ENCODE measurements around the gene WFIKKN2. TPM values are rescaled to one million over a fixed set of nuclear protein-coding genes. Genes with fewer than 3 reads are reported as not detected.

WFIKKN2 gene
- total and polyA plus RNA-seq, 10 of the 15 experiments (the other 5 are each of a cell fraction or from before 2014, with no cell fraction given): 0.06 TPM; not detected in 9

DNA sequence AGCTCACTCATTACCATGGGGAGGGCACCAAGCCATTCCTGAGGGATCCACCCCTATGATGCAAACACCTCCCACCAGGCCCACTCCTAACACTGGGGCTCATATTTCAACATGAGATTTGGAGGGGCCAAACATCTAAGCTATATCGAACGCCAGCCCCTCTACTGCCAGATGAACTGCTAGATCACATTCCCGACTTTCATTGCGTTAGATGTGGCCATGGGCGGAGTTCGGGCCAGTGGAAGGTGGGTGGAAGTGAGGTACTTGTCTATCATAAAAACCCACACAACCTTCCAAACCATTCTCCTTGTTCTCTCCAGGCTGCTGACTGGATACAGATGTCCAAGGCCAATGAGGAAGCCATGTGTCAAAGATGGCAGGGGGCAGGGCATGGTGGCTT, 41.0 kb upstream of the WFIKKN2 start:
- Histone ChIP-seq H3K27ac (ENCODE audit: control insufficient read depth, insufficient read depth) (no peak overlapping the region), H3K4me2 (ENCODE audit: control insufficient read depth, insufficient read depth) (no peak overlapping the region), H4K20me1 (ENCODE audit: control insufficient read depth, insufficient read depth) (no peaks in the 10 kb centered on the region), H3K4me1 (ENCODE audit: control insufficient read depth, insufficient read depth, low read length) (no peaks in the 10 kb centered on the region), H3K4me3 (no peak overlapping the region), H2AFZ (ENCODE audit: control insufficient read depth, low read depth, low read length) (no peak overlapping the region), H3K9ac (ENCODE audit: control insufficient read depth, insufficient read depth, low read length) (no peak overlapping the region), H3K36me3 (ENCODE audit: control insufficient read depth in 2 of 2, insufficient read depth in 2 of 2, low read length in 1 of 2) (no peaks in the 10 kb centered on the region), H3K27me3 (replicated peaks in 1 of 2; ENCODE audit: control insufficient read depth in 2 of 2, insufficient read depth in 2 of 2, low read length in 1 of 2) (no peaks in the 10 kb centered on the region), H3K9me3 (replicated peaks; ENCODE audit: control insufficient read depth, insufficient read depth, low read length) (no peaks in the 10 kb centered on the region), H3K79me2 (ENCODE audit: control insufficient read depth, insufficient read depth, low read length) (no peaks in the 10 kb centered on the region)
- in situ Hi-C loops (cut with MboI) (no loop called here), intact Hi-C loops (cut with micrococcal nuclease; ENCODE audit: unreplicated experiment) (no loop called here)
- ChIA-PET SMC1A (ENCODE audit: uncharacterized antibody, unreplicated experiment) (no interaction called here), RAD21 (ENCODE audit: unreplicated experiment) (no interaction called here), CTCF (interaction anchor here (1.2 kb wide), 1 partner anchor 12 kb away, joined by 3 read pairs; no protein-coding TSS in a partner anchor), POLR2A (interaction anchor here (0.7 kb wide), 1 partner anchor 377 kb away, joined by 4 read pairs; no protein-coding TSS in a partner anchor)
- BruUV-seq (replicated peaks): no TSS peak
- 86% methylated on average over 6 of the region's 6 CpGs for WGBS (ENCODE audit: insufficient coverage, insufficient replicate concordance, low lambda C conversion rate, missing lambda C conversion rate)
- ATAC-seq (no peak), DNase-seq (ENCODE audit: low read depth, low spot score) (no peak), FAIRE-seq (no peak)
- TF ChIP-seq NR2C1 (IDR thresholded peaks at IDR 0.05): no peak
- TF ChIP-seq CREM (IDR thresholded peaks at IDR 0.05; ENCODE audit: low read depth): no peak
- TF ChIP-seq TCF12 (IDR thresholded peaks at IDR 0.05; ENCODE audit: low read depth, low read length): no peak
- no peak for TF ChIP-seq ZBED1 (IDR thresholded peaks at IDR 0.05; ENCODE audit: borderline replicate concordance)
- no peak for TF ChIP-seq ZNF384 (IDR thresholded peaks at IDR 0.05; ENCODE audit: borderline replicate concordance, low read depth, low read length)
- TF ChIP-seq SKIL (IDR thresholded peaks at IDR 0.05; ENCODE audit: low read depth, poor library complexity, severe bottlenecking): no peak
- TF ChIP-seq, protein P1, sequence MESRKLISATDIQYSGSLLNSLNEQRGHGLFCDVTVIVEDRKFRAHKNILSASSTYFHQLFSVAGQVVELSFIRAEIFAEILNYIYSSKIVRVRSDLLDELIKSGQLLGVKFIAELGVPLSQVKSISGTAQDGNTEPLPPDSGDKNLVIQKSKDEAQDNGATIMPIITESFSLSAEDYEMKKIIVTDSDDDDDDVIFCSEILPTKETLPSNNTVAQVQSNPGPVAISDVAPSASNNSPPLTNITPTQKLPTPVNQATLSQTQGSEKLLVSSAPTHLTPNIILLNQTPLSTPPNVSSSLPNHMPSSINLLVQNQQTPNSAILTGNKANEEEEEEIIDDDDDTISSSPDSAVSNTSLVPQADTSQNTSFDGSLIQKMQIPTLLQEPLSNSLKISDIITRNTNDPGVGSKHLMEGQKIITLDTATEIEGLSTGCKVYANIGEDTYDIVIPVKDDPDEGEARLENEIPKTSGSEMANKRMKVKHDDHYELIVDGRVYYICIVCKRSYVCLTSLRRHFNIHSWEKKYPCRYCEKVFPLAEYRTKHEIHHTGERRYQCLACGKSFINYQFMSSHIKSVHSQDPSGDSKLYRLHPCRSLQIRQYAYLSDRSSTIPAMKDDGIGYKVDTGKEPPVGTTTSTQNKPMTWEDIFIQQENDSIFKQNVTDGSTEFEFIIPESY (IDR thresholded peaks at IDR 0.05): no peak
- no peak for TF ChIP-seq RCOR1 (conservative IDR thresholded peaks at IDR 0.05; ENCODE audit: low read depth, low read length)
- TF ChIP-seq ZSCAN29 (IDR thresholded peaks at IDR 0.05): no peak
- TF ChIP-seq NKRF (conservative IDR thresholded peaks at IDR 0.05): no peak
- TF ChIP-seq, protein P2, sequence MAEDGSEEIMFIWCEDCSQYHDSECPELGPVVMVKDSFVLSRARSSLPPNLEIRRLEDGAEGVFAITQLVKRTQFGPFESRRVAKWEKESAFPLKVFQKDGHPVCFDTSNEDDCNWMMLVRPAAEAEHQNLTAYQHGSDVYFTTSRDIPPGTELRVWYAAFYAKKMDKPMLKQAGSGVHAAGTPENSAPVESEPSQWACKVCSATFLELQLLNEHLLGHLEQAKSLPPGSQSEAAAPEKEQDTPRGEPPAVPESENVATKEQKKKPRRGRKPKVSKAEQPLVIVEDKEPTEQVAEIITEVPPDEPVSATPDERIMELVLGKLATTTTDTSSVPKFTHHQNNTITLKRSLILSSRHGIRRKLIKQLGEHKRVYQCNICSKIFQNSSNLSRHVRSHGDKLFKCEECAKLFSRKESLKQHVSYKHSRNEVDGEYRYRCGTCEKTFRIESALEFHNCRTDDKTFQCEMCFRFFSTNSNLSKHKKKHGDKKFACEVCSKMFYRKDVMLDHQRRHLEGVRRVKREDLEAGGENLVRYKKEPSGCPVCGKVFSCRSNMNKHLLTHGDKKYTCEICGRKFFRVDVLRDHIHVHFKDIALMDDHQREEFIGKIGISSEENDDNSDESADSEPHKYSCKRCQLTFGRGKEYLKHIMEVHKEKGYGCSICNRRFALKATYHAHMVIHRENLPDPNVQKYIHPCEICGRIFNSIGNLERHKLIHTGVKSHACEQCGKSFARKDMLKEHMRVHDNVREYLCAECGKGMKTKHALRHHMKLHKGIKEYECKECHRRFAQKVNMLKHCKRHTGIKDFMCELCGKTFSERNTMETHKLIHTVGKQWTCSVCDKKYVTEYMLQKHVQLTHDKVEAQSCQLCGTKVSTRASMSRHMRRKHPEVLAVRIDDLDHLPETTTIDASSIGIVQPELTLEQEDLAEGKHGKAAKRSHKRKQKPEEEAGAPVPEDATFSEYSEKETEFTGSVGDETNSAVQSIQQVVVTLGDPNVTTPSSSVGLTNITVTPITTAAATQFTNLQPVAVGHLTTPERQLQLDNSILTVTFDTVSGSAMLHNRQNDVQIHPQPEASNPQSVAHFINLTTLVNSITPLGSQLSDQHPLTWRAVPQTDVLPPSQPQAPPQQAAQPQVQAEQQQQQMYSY (CRISPR knock-in tag; IDR thresholded peaks at IDR 0.05): no peak
- no peak for TF ChIP-seq ASH2L (IDR thresholded peaks at IDR 0.05; ENCODE audit: borderline replicate concordance, low read depth)
- TF ChIP-seq IKZF1 (conservative IDR thresholded peaks at IDR 0.05): no peak
- TF ChIP-seq PAX8 (IDR thresholded peaks at IDR 0.05): no peak
- no peak for TF ChIP-seq BMI1 (IDR thresholded peaks at IDR 0.05; ENCODE audit: borderline replicate concordance)
- TF ChIP-seq EGR1 (IDR thresholded peaks at IDR 0.05; ENCODE audit: borderline replicate concordance in 1 of 2, low read depth in 2 of 2, low read length in 2 of 2): no peak

Measured in GM12878 (cell line).